DOHH2 (cell line): ENCODE data around the gene NOX5.

Experiments
- H3F3A ChIP-seq: fragments of 200-600 bp; sonication (generic), shearing (Covaris generic); 2 replicates; pipeline ENCODE4 v1.6.0; 2016; ENCODE audit warnings: antibody characterized with exemption, mild to moderate bottlenecking; ENCODE audit not compliant: control insufficient read depth, insufficient read depth
- H3K27ac ChIP-seq: fragments of 200-600 bp; sonication (generic); 2 replicates; pipeline ENCODE4 v1.5.1; 2014; ENCODE audit warnings: low read depth, mild to moderate bottlenecking, low read length, moderate library complexity
- H3K27me3 ChIP-seq: fragments of 200-600 bp; sonication (generic); 2 replicates; pipeline ENCODE4 v1.6.1; 2014; ENCODE audit warnings: mild to moderate bottlenecking, low read length, mixed read lengths; ENCODE audit not compliant: control insufficient read depth
- H3K36me3 ChIP-seq: fragments of 200-600 bp; sonication (generic); 2 replicates; pipeline ENCODE4 v1.6.1; 2014; ENCODE audit warnings: mild to moderate bottlenecking, low read length, moderate library complexity, mixed read lengths; ENCODE audit not compliant: control insufficient read depth
- H3K4me1 ChIP-seq: fragments of 200-600 bp; sonication (generic); 2 replicates; pipeline ENCODE4 v1.6.1; 2014; ENCODE audit warnings: mild to moderate bottlenecking, low read length, mixed read lengths; ENCODE audit not compliant: control insufficient read depth
- H3K4me2 ChIP-seq: fragments of 200-600 bp; sonication (generic); 2 replicates; pipeline ENCODE4 v1.6.0; 2014; ENCODE audit warnings: mild to moderate bottlenecking, low read length, moderate library complexity
- H3K4me3 ChIP-seq: fragments of 200-600 bp; sonication (generic); 2 replicates; pipeline ENCODE4 v1.5.1; 2014; ENCODE audit warnings: mild to moderate bottlenecking, low read length, mixed read lengths
- H3K79me2 ChIP-seq: fragments of 200-600 bp; sonication (generic); 2 replicates; pipeline ENCODE4 v1.6.1; 2014; ENCODE audit warnings: mild to moderate bottlenecking, low read length, mixed read lengths; ENCODE audit not compliant: control insufficient read depth
- H3K9me2 ChIP-seq: fragments of 200-600 bp; sonication (generic); replicated peaks from 2 replicates; pipeline ENCODE4 v1.6.1; 2014; ENCODE audit warnings: mild to moderate bottlenecking, low read length, mixed read lengths; ENCODE audit not compliant: control insufficient read depth
- H3K9me3 ChIP-seq: fragments of 200-600 bp; sonication (generic); 2 replicates; pipeline ENCODE4 v1.6.1; 2014; ENCODE audit warnings: antibody characterized with exemption, low read length, mixed read lengths; ENCODE audit not compliant: control insufficient read depth, insufficient read depth
- H4K20me1 ChIP-seq: fragments of 200-600 bp; sonication (generic); 2 replicates; pipeline ENCODE4 v1.6.0; 2014; ENCODE audit warnings: low read depth, mild to moderate bottlenecking, antibody characterized with exemption, low read length, moderate library complexity; ENCODE audit not compliant: control insufficient read depth, insufficient read depth
- CTCF ChIP-seq: fragments of 200-600 bp; sonication (generic); IDR thresholded peaks from one replicate; pipeline ENCODE4 v1.5.1; 2014; ENCODE audit warnings: antibody characterized with exemption, mild to moderate bottlenecking, low read depth, low read length; ENCODE audit not compliant: poor library complexity, severe bottlenecking
- EZH2phosphoT487 ChIP-seq: fragments of 200-600 bp; sonication (generic); IDR thresholded peaks from 2 replicates; pipeline ENCODE4 v1.6.1; 2017; ENCODE audit warnings: borderline replicate concordance, mild to moderate bottlenecking, antibody characterized with exemption, low read length, moderate library complexity, mixed read lengths

Gene NOX5

GRCh38 chr15:69002783-69003182 lies 11.7 kb upstream of the NOX5 start:
- Histone ChIP-seq H3K36me3 (no peaks in the 10 kb centered on the region), H3K27me3 (peaks cover 27% of the 10 kb centered on the region), H3K9me2 (no peaks in the 10 kb centered on the region), H3K79me2 (no peaks in the 10 kb centered on the region), H3F3A (no peaks in the 10 kb centered on the region), H3K4me3 (no peak overlapping the region), H3K4me1 (no peaks in the 10 kb centered on the region), H3K4me2 (no peak overlapping the region), H3K9me3 (peaks cover 5% of the 10 kb centered on the region), H3K27ac (no peak overlapping the region), H4K20me1 (no peaks in the 10 kb centered on the region)
- no peak for TF ChIP-seq EZH2phosphoT487
- TF ChIP-seq CTCF = no peak

GRCh38 chr15:69004011-69004410 lies 10.5 kb upstream of the NOX5 start:
- TF ChIP-seq CTCF (no peak), EZH2phosphoT487 (no peak)
- Histone ChIP-seq H3K27ac (no peak overlapping the region), H3K27me3 (peaks cover 25% of the 10 kb centered on the region), H3K4me1 (no peaks in the 10 kb centered on the region), H3K4me2 (no peak overlapping the region), H3F3A (no peaks in the 10 kb centered on the region), H3K36me3 (no peaks in the 10 kb centered on the region), H3K4me3 (no peak overlapping the region), H3K79me2 (no peaks in the 10 kb centered on the region), H4K20me1 (no peaks in the 10 kb centered on the region), H3K9me3 (peaks cover 8% of the 10 kb centered on the region), H3K9me2 (no peaks in the 10 kb centered on the region)

GRCh38 chr15:69008056-69008455 lies 6.4 kb upstream of the NOX5 start:
- Histone ChIP-seq H3K27ac (no peak overlapping the region), H3F3A (no peaks in the 10 kb centered on the region), H3K9me2 (no peaks in the 10 kb centered on the region), H3K79me2 (no peaks in the 10 kb centered on the region), H3K36me3 (no peaks in the 10 kb centered on the region), H3K27me3 (peaks cover 9% of the 10 kb centered on the region), H3K4me2 (no peak overlapping the region), H3K4me3 (no peak overlapping the region), H3K4me1 (no peaks in the 10 kb centered on the region), H3K9me3 (peaks cover 8% of the 10 kb centered on the region), H4K20me1 (no peaks in the 10 kb centered on the region)
- TF ChIP-seq CTCF (no peak), EZH2phosphoT487 (no peak)

DNA sequence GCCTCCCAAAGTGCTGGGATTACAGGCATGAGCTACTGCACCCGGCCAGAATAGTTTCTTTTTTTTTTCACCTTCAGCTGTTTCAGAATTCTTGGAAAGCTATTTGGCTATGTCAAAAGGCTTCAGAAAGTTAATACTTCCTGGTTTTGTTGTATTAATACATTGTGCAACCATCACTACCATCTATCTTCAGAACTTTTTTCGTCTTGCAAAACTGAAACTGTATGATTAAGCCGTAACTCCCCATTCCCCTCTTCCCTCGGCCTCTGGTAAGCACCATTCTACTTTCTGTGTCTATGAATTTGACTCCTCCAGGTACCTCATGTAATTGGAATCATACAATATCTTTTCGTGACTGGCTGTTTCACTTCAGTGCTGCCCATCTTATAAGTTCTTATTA lies 5.2 kb upstream of the NOX5 start:
- Histone ChIP-seq H3K9me3 (peaks cover 8% of the 10 kb centered on the region), H3K27ac (no peak overlapping the region), H3K4me1 (no peaks in the 10 kb centered on the region), H4K20me1 (no peaks in the 10 kb centered on the region), H3K36me3 (no peaks in the 10 kb centered on the region), H3K4me3 (no peak overlapping the region), H3K9me2 (no peaks in the 10 kb centered on the region), H3K27me3 (peaks cover 8% of the 10 kb centered on the region), H3K4me2 (no peak overlapping the region), H3F3A (no peaks in the 10 kb centered on the region), H3K79me2 (no peaks in the 10 kb centered on the region)
- TF ChIP-seq EZH2phosphoT487 (no peak), CTCF (no peak)
